Smooth muscle cell (in vitro differentiated cells): ENCODE data around the gene CCDC175. TPM values are rescaled to one million over a fixed set of nuclear protein-coding genes. Genes with fewer than 3 reads are reported as not detected.

ENCODE experiments used
- DNase-seq: peaks from one replicate; lab custom pipeline; 2025; ENCODE audit not compliant: unreplicated experiment; lab: John Stamatoyannopoulos, UW
- H2AFZ ChIP-seq: fragments of 200-600 bp; sonication (generic); 2 replicates; pipeline ENCODE4 v1.6.0; 2016; ENCODE audit warnings: antibody characterized with exemption, low read depth, mild to moderate bottlenecking
- H3F3A ChIP-seq: fragments of 200-600 bp; sonication (generic); 2 replicates; pipeline ENCODE4 v1.6.0; 2017; ENCODE audit warnings: antibody characterized with exemption, low read depth
- H3K27ac ChIP-seq: fragments of 200-600 bp; sonication (generic); 2 replicates; pipeline ENCODE4 v1.5.1; 2016; ENCODE audit warnings: low read depth, mild to moderate bottlenecking
- H3K27me3 ChIP-seq: fragments of 200-600 bp; sonication (generic); 2 replicates; pipeline ENCODE4 v1.6.1; 2016; ENCODE audit warnings: low read depth, mild to moderate bottlenecking
- H3K36me3 ChIP-seq: fragments of 200-600 bp; sonication (generic); 2 replicates; pipeline ENCODE4 v1.5.1; 2016; ENCODE audit warnings: low read depth
- H3K4me1 ChIP-seq: fragments of 200-600 bp; sonication (generic); 2 replicates; pipeline ENCODE4 v1.5.1; 2016; ENCODE audit warnings: low read depth
- H3K4me2 ChIP-seq: fragments of 200-600 bp; sonication (generic); 2 replicates; pipeline ENCODE4 v1.6.0; 2016; ENCODE audit warnings: mild to moderate bottlenecking
- H3K4me3 ChIP-seq: fragments of 200-600 bp; sonication (generic); 2 replicates; pipeline ENCODE4 v1.5.1; 2016; ENCODE audit warnings: mild to moderate bottlenecking
- H3K79me2 ChIP-seq: fragments of 200-600 bp; sonication (generic); 2 replicates; pipeline ENCODE4 v1.6.0; 2016; ENCODE audit warnings: low read depth, mild to moderate bottlenecking
- H3K9ac ChIP-seq: fragments of 200-600 bp; sonication (generic); 2 replicates; pipeline ENCODE4 v1.6.0; 2016; ENCODE audit warnings: low read depth
- H3K9me3 ChIP-seq: fragments of 200-600 bp; sonication (generic); replicated peaks from 2 replicates; pipeline ENCODE4 v1.5.1; 2016; ENCODE audit warnings: low read depth
- H4K20me1 ChIP-seq: fragments of 200-600 bp; sonication (generic); 2 replicates; pipeline ENCODE4 v1.6.0; 2016; ENCODE audit warnings: low read depth
- whole genome bisulfite sequencing: methylation state at CpG from one replicate; pipeline ENCODE4 v1.1.7; 2016; ENCODE audit warnings: low lambda C conversion rate; 5-methylcytosine and 5-hydroxymethylcytosine counted together
- polyA plus RNA-seq: library from polyadenylated mRNA; unstranded; fragments of >200 nt; fragmentation: Nextera tagmentation; extraction: Ambion mirVana; gene quantifications from 2 replicates; pipeline ENCODE4 v1.2.1, GENCODE V29; 2016
- total RNA-seq: library from RNA; depleted of rRNA; stranded (reverse); fragments of >200 nt; gene quantifications from 2 replicates; pipeline ENCODE4 v1.2.3, GENCODE V29; 2014
- TF ChIP-seq, protein P1 (sequence below): fragments of 200-600 bp; sonication (generic); IDR thresholded peaks from 2 replicates; pipeline ENCODE4 v1.5.1; 2017; ENCODE audit warnings: borderline replicate concordance, mild to moderate bottlenecking, antibody characterized with exemption; ENCODE audit not compliant: insufficient read depth, poor library complexity, severe bottlenecking

Gene CCDC175
- total and polyA plus RNA-seq, 2 experiments from 2014 or later = not detected

DNA sequence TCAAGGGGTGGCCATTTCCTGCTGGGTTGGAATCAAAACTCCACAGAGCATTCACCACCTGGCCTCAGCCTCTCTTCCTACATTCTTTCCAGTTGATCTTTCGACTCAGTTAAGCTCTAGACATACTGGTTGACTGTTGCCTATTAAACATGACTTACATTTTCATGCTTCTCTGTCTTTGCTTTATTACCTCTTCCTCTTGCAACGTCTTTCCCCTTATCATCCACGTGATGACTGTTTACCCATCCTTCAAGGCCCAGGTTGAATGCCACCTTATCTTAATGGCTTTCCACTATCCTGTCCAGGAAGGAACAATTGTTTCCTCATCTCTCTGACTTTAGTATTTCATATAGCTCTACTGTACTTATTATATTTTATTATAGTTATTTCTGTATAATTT, 24.4 kb upstream of the CCDC175 start:
- no peaks in the 10 kb centered on the region for H3K4me1 ChIP-seq
- no peak overlapping the region for H3K4me2 ChIP-seq
- no peaks in the 10 kb centered on the region for H3F3A ChIP-seq
- H3K27ac ChIP-seq = no peak overlapping the region
- no peaks in the 10 kb centered on the region for H4K20me1 ChIP-seq
- H3K9me3 ChIP-seq = no peaks in the 10 kb centered on the region
- H3K27me3 ChIP-seq = peaks cover 10% of the 10 kb centered on the region
- DNase-seq = no peak
- TF ChIP-seq, protein P1, sequence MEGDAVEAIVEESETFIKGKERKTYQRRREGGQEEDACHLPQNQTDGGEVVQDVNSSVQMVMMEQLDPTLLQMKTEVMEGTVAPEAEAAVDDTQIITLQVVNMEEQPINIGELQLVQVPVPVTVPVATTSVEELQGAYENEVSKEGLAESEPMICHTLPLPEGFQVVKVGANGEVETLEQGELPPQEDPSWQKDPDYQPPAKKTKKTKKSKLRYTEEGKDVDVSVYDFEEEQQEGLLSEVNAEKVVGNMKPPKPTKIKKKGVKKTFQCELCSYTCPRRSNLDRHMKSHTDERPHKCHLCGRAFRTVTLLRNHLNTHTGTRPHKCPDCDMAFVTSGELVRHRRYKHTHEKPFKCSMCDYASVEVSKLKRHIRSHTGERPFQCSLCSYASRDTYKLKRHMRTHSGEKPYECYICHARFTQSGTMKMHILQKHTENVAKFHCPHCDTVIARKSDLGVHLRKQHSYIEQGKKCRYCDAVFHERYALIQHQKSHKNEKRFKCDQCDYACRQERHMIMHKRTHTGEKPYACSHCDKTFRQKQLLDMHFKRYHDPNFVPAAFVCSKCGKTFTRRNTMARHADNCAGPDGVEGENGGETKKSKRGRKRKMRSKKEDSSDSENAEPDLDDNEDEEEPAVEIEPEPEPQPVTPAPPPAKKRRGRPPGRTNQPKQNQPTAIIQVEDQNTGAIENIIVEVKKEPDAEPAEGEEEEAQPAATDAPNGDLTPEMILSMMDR = no peak
- H3K4me3 ChIP-seq = no peak overlapping the region
- no peaks in the 10 kb centered on the region for H3K79me2 ChIP-seq
- H2AFZ ChIP-seq = no peak overlapping the region
- 73% methylated on average over 3 of the region's 3 CpGs for WGBS
- H3K36me3 ChIP-seq = no peaks in the 10 kb centered on the region
- H3K9ac ChIP-seq = no peak overlapping the region

DNA sequence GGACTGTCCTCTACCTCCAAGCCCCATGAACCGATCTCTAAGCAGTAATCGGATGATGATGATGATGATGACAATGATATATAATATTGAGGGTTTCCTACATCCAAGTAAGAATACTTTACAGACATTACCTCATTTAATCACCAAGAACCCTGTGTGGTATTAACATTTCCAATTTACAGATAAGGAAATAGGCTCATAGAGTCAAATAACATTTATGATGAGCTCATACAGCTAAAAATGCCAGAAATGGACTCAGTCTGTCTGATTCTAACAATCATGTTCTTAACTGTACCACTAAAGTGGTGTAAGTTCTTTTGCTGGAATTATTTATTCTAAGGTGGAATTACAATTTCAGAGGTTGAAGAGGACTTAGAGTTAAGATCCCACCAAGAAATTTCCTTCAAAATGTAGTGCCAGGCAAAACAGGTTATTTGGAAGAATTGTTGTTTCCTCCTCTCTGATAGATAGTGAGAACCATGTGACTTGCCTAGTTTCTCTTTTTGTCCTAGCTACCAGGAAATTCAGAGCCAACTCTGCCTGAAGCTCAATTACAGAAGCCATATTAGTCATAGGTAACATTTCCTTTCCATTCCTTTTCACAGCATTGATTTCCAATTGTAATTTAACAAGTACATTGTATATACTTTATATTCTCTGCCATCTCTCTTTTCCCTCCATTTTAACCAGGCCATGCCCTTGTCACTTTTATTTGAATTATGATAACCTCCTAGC, 23.8 kb upstream of the CCDC175 start:
- no peak overlapping the region for H3K4me3 ChIP-seq
- no peaks in the 10 kb centered on the region for H3K36me3 ChIP-seq
- no peak overlapping the region for H2AFZ ChIP-seq
- H3K27ac ChIP-seq = no peak overlapping the region
- H3K4me1 ChIP-seq = no peaks in the 10 kb centered on the region
- no peaks in the 10 kb centered on the region for H3K79me2 ChIP-seq
- H3K27me3 ChIP-seq = peaks cover 10% of the 10 kb centered on the region
- no peaks in the 10 kb centered on the region for H4K20me1 ChIP-seq
- no peaks in the 10 kb centered on the region for H3K9me3 ChIP-seq
- no peak for DNase-seq
- H3F3A ChIP-seq = no peaks in the 10 kb centered on the region
- no peak overlapping the region for H3K4me2 ChIP-seq
- no peak overlapping the region for H3K9ac ChIP-seq
- TF ChIP-seq, protein P1 = no peak
- 86% methylated on average over 2 of the region's 2 CpGs for whole genome bisulfite sequencing

DNA sequence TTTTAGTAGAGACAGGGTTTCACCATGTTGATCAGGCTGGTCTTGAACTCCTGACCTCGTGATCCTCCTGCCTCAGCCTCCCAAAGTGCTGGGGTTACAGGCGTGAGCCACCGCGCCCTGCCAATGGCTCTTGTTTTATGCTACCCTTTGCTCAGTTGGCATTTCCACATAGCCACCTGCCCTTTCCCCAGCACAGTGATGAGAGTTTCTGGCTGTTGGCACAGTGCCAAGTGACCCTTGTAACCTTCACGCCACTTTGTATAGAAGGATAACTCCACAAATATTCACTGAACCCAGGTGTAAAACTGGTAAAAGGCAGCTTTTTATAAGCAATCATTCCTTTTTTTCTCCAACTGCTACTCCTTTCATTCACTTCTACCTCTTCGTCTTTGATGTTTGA, 18.5 kb upstream of the CCDC175 start:
- no peaks in the 10 kb centered on the region for H3K9me3 ChIP-seq
- no peak overlapping the region for H2AFZ ChIP-seq
- no peak for DNase-seq
- no peaks in the 10 kb centered on the region for H3K4me1 ChIP-seq
- no peaks in the 10 kb centered on the region for H4K20me1 ChIP-seq
- H3K36me3 ChIP-seq = no peaks in the 10 kb centered on the region
- H3K27ac ChIP-seq = no peak overlapping the region
- TF ChIP-seq, protein P1 = no peak
- no peak overlapping the region for H3K4me2 ChIP-seq
- peaks cover 10% of the 10 kb centered on the region for H3K27me3 ChIP-seq
- WGBS = 92% methylated on average over 6 of the region's 6 CpGs
- H3K9ac ChIP-seq = no peak overlapping the region
- H3K79me2 ChIP-seq = no peaks in the 10 kb centered on the region
- H3K4me3 ChIP-seq = no peak overlapping the region
- H3F3A ChIP-seq = no peaks in the 10 kb centered on the region

DNA sequence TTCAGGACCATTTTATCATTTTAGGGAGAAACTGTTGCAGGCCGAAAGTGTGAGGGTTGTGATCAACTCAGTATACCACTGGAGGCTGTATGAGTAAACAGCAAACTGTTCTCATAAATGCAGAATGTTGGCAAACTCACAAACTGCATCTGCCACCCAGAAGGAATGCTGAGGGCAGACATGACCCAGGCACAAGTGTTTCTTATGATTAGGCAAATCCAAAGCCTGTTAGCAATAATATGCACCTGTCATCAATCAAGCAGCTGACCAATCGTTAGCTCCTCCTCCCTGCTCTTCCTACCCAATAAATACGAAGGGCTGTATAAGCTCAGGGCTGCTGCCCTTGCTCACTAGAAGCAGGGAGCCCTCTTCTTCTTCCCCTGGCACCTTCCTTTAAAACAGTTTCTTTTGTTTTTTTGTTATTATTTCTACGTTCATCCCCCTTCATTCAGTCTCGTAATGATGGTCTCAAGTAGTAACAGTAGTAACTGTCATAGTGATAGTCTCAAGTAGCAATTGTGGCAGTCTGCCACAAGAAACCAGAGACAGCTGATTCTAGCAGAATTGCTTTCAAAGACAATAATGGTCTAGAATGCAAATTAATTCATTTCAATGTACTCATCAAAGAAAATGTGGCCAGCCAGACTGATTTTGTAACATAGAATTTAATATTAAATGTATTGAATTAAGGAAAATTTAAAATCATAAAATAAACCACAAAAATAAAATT, 15.2 kb upstream of the CCDC175 start:
- DNase-seq = no peak
- Histone ChIP-seq H3K4me2 (no peak overlapping the region), H2AFZ (no peak overlapping the region), H3K79me2 (no peaks in the 10 kb centered on the region), H3K4me1 (no peaks in the 10 kb centered on the region), H3K9ac (no peak overlapping the region), H3K9me3 (no peaks in the 10 kb centered on the region), H3K4me3 (no peak overlapping the region), H3K36me3 (no peaks in the 10 kb centered on the region), H3K27ac (no peak overlapping the region), H3K27me3 (no peaks in the 10 kb centered on the region), H4K20me1 (no peaks in the 10 kb centered on the region), H3F3A (no peaks in the 10 kb centered on the region)
- TF ChIP-seq, protein P1 = no peak
- 77% methylated on average over 5 of the region's 5 CpGs for WGBS
